Mesenchymal stem cell (in vitro differentiated cells and primary cell): ENCODE measurements around the gene CTDSP1.

ENCODE experiments used
- DNase-seq: peaks from one replicate; pipeline ENCODE4 v3.0.0-alpha.2; 2013
- H2AFZ ChIP-seq: one replicate; pipeline ENCODE4 v1.6.1; 2013; ENCODE audit warnings: low read depth, mild to moderate bottlenecking, control low read depth, inconsistent platforms, low read length, moderate library complexity
- H2AK5ac ChIP-seq: 2 replicates; pipeline ENCODE4 v1.6.1; 2013; ENCODE audit warnings: low read length, moderate library complexity, mild to moderate bottlenecking, inconsistent platforms; ENCODE audit not compliant: severe bottlenecking
- H2BK120ac ChIP-seq: one replicate; pipeline ENCODE4 v1.6.1; 2013; ENCODE audit warnings: low read depth, mild to moderate bottlenecking, inconsistent platforms, low read length, moderate library complexity
- H2BK12ac ChIP-seq, 2 experiments: one replicate each; pipeline ENCODE4 v1.6.1; 2013; ENCODE audit warnings: inconsistent platforms in 2 of 2, low read length in 2 of 2, mild to moderate bottlenecking in 2 of 2, moderate library complexity in 2 of 2, control low read depth in 1 of 2
- H2BK15ac ChIP-seq: one replicate; pipeline ENCODE4 v1.6.1; 2013; ENCODE audit warnings: mild to moderate bottlenecking, low read depth, inconsistent platforms; ENCODE audit not compliant: poor library complexity, severe bottlenecking
- H2BK5ac ChIP-seq: 2 replicates; pipeline ENCODE4 v1.6.1; 2013; ENCODE audit warnings: low read depth, mild to moderate bottlenecking, low read length, control low read depth, inconsistent platforms; ENCODE audit not compliant: poor library complexity, severe bottlenecking
- H3K14ac ChIP-seq, 2 experiments: one replicate each; pipeline ENCODE4 v1.6.1; 2013; ENCODE audit warnings: inconsistent platforms in 2 of 2, low read length in 2 of 2, control low read depth in 1 of 2, mild to moderate bottlenecking in 1 of 2, moderate library complexity in 1 of 2
- H3K18ac ChIP-seq, 2 experiments: one replicate each; pipeline ENCODE4 v1.6.1; 2013; ENCODE audit warnings: inconsistent platforms in 2 of 2, low read length in 2 of 2, control low read depth in 1 of 2, low read depth in 1 of 2, mild to moderate bottlenecking in 1 of 2
- H3K23ac ChIP-seq, 2 experiments: one replicate each; pipeline ENCODE4 v1.6.1; 2013; ENCODE audit warnings: inconsistent platforms in 2 of 2, low read length in 2 of 2, mild to moderate bottlenecking in 2 of 2, moderate library complexity in 2 of 2, control low read depth in 1 of 2
- H3K27ac ChIP-seq: 2 replicates; pipeline ENCODE4 v1.5.1; 2013; ENCODE audit warnings: mild to moderate bottlenecking, moderate library complexity, low read length, control low read depth, inconsistent platforms; ENCODE audit not compliant: poor library complexity, severe bottlenecking
- H3K27me3 ChIP-seq, 2 experiments: 2 replicates each; pipeline versions ENCODE4 v1.6.1 to v1.7.0; 2013; ENCODE audit warnings: low read length in 2 of 2, mild to moderate bottlenecking in 2 of 2, moderate library complexity in 2 of 2, control low read depth in 1 of 2, inconsistent platforms in 1 of 2; ENCODE audit not compliant: control insufficient read depth in 1 of 2, insufficient read depth in 1 of 2
- H3K36me3 ChIP-seq, 2 experiments: 2 replicates each; pipeline versions ENCODE4 v1.6.1 to v1.7.0; 2013; ENCODE audit warnings: low read length in 2 of 2, control low read depth in 1 of 2, inconsistent platforms in 1 of 2, low read depth in 1 of 2, mild to moderate bottlenecking in 1 of 2; ENCODE audit not compliant: insufficient read depth in 2 of 2, control insufficient read depth in 1 of 2
- H3K4ac ChIP-seq, 2 experiments: one replicate each; pipeline ENCODE4 v1.6.1; 2013; ENCODE audit warnings: inconsistent platforms in 2 of 2, low read length in 2 of 2, mild to moderate bottlenecking in 2 of 2, moderate library complexity in 2 of 2, control low read depth in 1 of 2, low read depth in 1 of 2
- H3K4me1 ChIP-seq: 2 replicates; pipeline ENCODE4 v1.6.1; 2013; ENCODE audit warnings: low read depth, low read length, control low read depth; ENCODE audit not compliant: control insufficient read depth, insufficient read depth
- H3K4me2 ChIP-seq: 2 replicates; pipeline ENCODE4 v1.6.1; 2013; ENCODE audit warnings: low read length, mild to moderate bottlenecking, inconsistent platforms; ENCODE audit not compliant: poor library complexity, severe bottlenecking
- H3K4me3 ChIP-seq, 2 experiments: 2 replicates each; pipeline versions ENCODE4 v1.5.1 to v1.7.0; 2013; ENCODE audit warnings: low read length in 2 of 2, mild to moderate bottlenecking in 2 of 2, control low read depth in 1 of 2, low read depth in 1 of 2; ENCODE audit not compliant: insufficient read depth in 1 of 2
- H3K79me1 ChIP-seq: replicated peaks from 2 replicates; pipeline ENCODE4 v1.6.1; 2013; ENCODE audit warnings: mild to moderate bottlenecking, control low read depth, low read length, inconsistent platforms; ENCODE audit not compliant: poor library complexity, severe bottlenecking
- H3K9ac ChIP-seq: 2 replicates; pipeline ENCODE4 v1.7.0; 2013; ENCODE audit warnings: mild to moderate bottlenecking, low read length, moderate library complexity
- H3K9me3 ChIP-seq: 2 replicates; pipeline ENCODE4 v1.7.0; 2013; ENCODE audit warnings: mild to moderate bottlenecking, low read length; ENCODE audit not compliant: control insufficient read depth
- H4K8ac ChIP-seq: one replicate; pipeline ENCODE4 v1.6.1; 2013; ENCODE audit warnings: inconsistent platforms, mild to moderate bottlenecking, low read length, moderate library complexity
- H4K91ac ChIP-seq: one replicate; pipeline ENCODE4 v1.6.1; 2013; ENCODE audit warnings: mild to moderate bottlenecking, low read length, inconsistent platforms
- WGBS: methylation state at CpG from one replicate; pipeline ENCODE4 v1.1.7; 2013; ENCODE audit warnings: mixed read lengths; 5-methylcytosine and 5-hydroxymethylcytosine counted together

CTDSP1 gene

DNA sequence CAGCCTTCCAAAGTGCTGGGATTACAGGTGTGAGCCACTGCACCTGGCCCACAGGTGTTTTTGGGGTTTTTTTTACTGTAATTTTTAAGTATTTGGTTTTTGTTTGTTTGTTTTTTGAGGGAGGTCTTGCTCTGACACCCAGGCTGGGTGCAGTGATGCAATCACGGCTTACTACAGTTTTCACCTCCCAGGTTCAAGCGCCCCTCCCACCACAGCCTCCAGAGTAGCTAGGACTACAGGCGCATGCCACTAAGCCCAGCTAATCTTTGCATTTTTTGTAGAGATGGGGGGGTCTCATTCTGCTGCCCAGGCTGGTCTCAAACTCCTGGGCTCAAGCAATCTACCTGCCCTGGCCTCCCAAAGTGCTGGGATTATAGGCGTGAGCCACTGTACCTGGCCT lies 24.9 kb upstream of the CTDSP1 start:
- Histone ChIP-seq H3K27me3 (peaks cover 3 to 6% of the 10 kb centered on the region in 2 experiments), H4K91ac (no peak overlapping the region), H2BK12ac (no peak overlapping the region), H3K14ac (no peak overlapping the region), H3K18ac (no peak overlapping the region), H3K27ac (no peak overlapping the region), H2AK5ac (no peak overlapping the region), H3K9ac (no peak overlapping the region), H3K79me1 (no peaks in the 10 kb centered on the region), H2BK15ac (no peak overlapping the region), H3K4ac (no peak overlapping the region), H4K8ac (no peak overlapping the region), H2BK120ac (no peak overlapping the region), H3K9me3 (no peaks in the 10 kb centered on the region), H3K36me3 (no peaks in the 10 kb centered on the region), H3K4me1 (no peaks in the 10 kb centered on the region), H3K23ac (no peak overlapping the region), H3K4me3 (no peak overlapping the region), H2BK5ac (no peak overlapping the region), H2AFZ (no peak overlapping the region), H3K4me2 (no peak overlapping the region)
- whole genome bisulfite sequencing, result 84% methylated on average over 4 of the region's 4 CpGs
- DNase-seq, result no peak

DNA sequence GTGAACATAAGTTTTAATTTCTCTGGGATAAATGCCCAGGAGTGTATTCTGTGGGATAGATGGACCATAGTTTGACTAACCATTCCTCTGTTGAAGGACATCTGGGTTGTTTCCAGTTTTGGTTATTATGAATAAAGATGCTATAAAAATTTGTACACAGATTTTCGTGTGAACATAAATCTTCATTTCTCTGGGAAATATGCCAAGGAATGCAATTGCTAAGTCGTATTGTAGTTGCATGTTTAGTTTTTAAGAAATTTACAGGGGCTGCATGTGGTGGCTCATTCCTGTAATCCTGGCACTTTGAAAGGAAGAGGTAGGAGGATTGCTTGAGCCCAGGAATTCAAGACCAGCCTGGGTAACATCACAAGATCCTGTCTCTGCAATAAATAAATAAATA lies 24.5 kb upstream of the CTDSP1 start:
- Histone ChIP-seq H3K14ac (no peak overlapping the region), H3K4me1 (no peaks in the 10 kb centered on the region), H3K79me1 (no peaks in the 10 kb centered on the region), H3K4me2 (no peak overlapping the region), H3K4me3 (no peak overlapping the region), H2BK15ac (no peak overlapping the region), H3K27me3 (peaks cover 6% of the 10 kb centered on the region in 2 experiments), H2AK5ac (no peak overlapping the region), H3K18ac (no peak overlapping the region), H2BK12ac (no peak overlapping the region), H3K36me3 (no peaks in the 10 kb centered on the region), H3K23ac (no peak overlapping the region), H2AFZ (no peak overlapping the region), H3K4ac (no peak overlapping the region), H2BK120ac (no peak overlapping the region), H4K91ac (no peak overlapping the region), H2BK5ac (no peak overlapping the region), H3K9ac (no peak overlapping the region), H4K8ac (no peak overlapping the region), H3K9me3 (no peaks in the 10 kb centered on the region), H3K27ac (no peak overlapping the region)
- peak; percentile 62 for DNase-seq
- WGBS, result 39% methylated on average over 2 of the region's 2 CpGs

GRCh38 chr2:218378053-218378452 lies 21.6 kb upstream of the CTDSP1 start:
- Histone ChIP-seq H2AK5ac (no peak overlapping the region), H3K9me3 (no peaks in the 10 kb centered on the region), H2AFZ (no peak overlapping the region), H3K27ac (no peak overlapping the region), H2BK12ac (peak overlapping the region in 1 of 2 experiments; percentile 52), H3K79me1 (no peaks in the 10 kb centered on the region), H3K4me2 (no peak overlapping the region), H3K27me3 (peaks cover 22 to 23% of the 10 kb centered on the region in 2 experiments), H3K36me3 (no peaks in the 10 kb centered on the region), H4K8ac (no peak overlapping the region), H2BK15ac (no peak overlapping the region), H3K18ac (no peak overlapping the region), H2BK5ac (no peak overlapping the region), H3K14ac (peak overlapping the region in 1 of 2 experiments; percentile 41), H2BK120ac (no peak overlapping the region), H4K91ac (no peak overlapping the region), H3K9ac (no peak overlapping the region), H3K4ac (no peak overlapping the region), H3K23ac (no peak overlapping the region), H3K4me1 (no peaks in the 10 kb centered on the region), H3K4me3 (no peak overlapping the region)
- 87% methylated on average over 5 of the region's 5 CpGs for WGBS
- DNase-seq, result no peak

- Histone ChIP-seq H3K79me1 (no peaks in the 10 kb centered on the region), H3K14ac (no peak within 1 kb of the TSS), H4K8ac (no peak within 1 kb of the TSS), H2BK5ac (no peak within 1 kb of the TSS), H2BK120ac (no peak within 1 kb of the TSS), H3K27ac (no peak within 1 kb of the TSS), H3K23ac (peak within 1 kb of the TSS in 1 of 2 experiments; percentile 14), H4K91ac (no peak within 1 kb of the TSS), H2AFZ (no peak within 1 kb of the TSS), H3K4me1 (peaks cover 6% of the 10 kb centered on the region), H3K4me3 (no peak within 1 kb of the TSS), H3K4ac (no peak within 1 kb of the TSS), H2BK12ac (no peak within 1 kb of the TSS), H2AK5ac (no peak within 1 kb of the TSS), H3K9ac (no peak within 1 kb of the TSS), H3K27me3 (peaks cover 28 to 29% of the 10 kb centered on the region in 2 experiments), H3K18ac (no peak within 1 kb of the TSS), H3K36me3 (no peaks in the 10 kb centered on the region), H2BK15ac (no peak within 1 kb of the TSS), H3K4me2 (no peak within 1 kb of the TSS), H3K9me3 (no peaks in the 10 kb centered on the region)
- 83% methylated on average over 13 of the region's 13 CpGs for WGBS
- no peak for DNase-seq
Measured at GRCh38 chr2:218381916-218382366, 17.7 kb upstream of the CTDSP1 start, which contains the start of gene SLC11A1. TSS of gene SLC11A1 (plus strand) at chr2:218382273. CDS start at chr2:218382369, 96 bp downstream.
